Stimulated activated CD8-positive, alpha-beta memory T cell treated with anti-CD3 and anti-CD28 coated beads, Interleukin-7, amount 100 ng/mL, for 4 hours (primary cell): ENCODE data around the gene ACP1.
A peak's percentile ranks its signal among the peaks of the same experiment; 100 is the strongest.
"Not testable (repeated sequence)": the region's sequence is repeated elsewhere in the genome, so short reads cannot be mapped to it uniquely, and the experiment has no call there.

Experiments
- DNase-seq, 2 donors: peaks; one replicate each; pipeline ENCODE4 v3.0.0-alpha.2; 2020; ENCODE audit warnings: low read depth in 2 of 2

Gene ACP1

GRCh38 chr2:310994-311393 is 46.2 kb downstream of the ACP1 start:
- DNase-seq = no peak

GRCh38 chr2:313991-314390 is 49.2 kb downstream of the ACP1 start:
- no peak for DNase-seq

- DNase-seq = no peak
These were observed 50.0 kb downstream of the ACP1 start for GRCh38 chr2:314561-315336.

- not testable (repeated sequence) for DNase-seq
These were observed 51.2 kb downstream of the ACP1 start for GRCh38 chr2:315925-316324.

- no peak for DNase-seq
These were observed 51.6 kb downstream of the ACP1 start for GRCh38 chr2:316381-316780.

GRCh38 chr2:317501-318424 is 53.0 kb downstream of the ACP1 start:
- DNase-seq = peak in 1 of 2 donors; percentile 17

- DNase-seq = no peak
These were observed 54.4 kb downstream of the ACP1 start for GRCh38 chr2:319059-319600.

- no peak for DNase-seq
These were observed 55.8 kb downstream of the ACP1 start for GRCh38 chr2:320561-320960.

- DNase-seq = no peak
These were observed 57.6 kb downstream of the ACP1 start for GRCh38 chr2:322326-322725.

- no peak for DNase-seq
These were observed 58.3 kb downstream of the ACP1 start for GRCh38 chr2:323035-323434.
